GM12872 (cell line): ENCODE measurements around the gene BRDT.

Experiments
- CTCF ChIP-seq: IDR thresholded peaks from 3 replicates; pipeline ENCODE4 v1.5.1; 2011; ENCODE audit warnings: low read depth, mild to moderate bottlenecking, low read length, moderate library complexity; ENCODE audit not compliant: insufficient read depth

The BRDT gene

GRCh38 chr1:92040971-92041370 lies 91.8 kb downstream of the BRDT start:
- TF ChIP-seq CTCF: no peak

- no peak for TF ChIP-seq CTCF
Measured at GRCh38 chr1:92043621-92044020, 94.4 kb downstream of the BRDT start.

GRCh38 chr1:92045766-92046495 lies 96.7 kb downstream of the BRDT start:
- TF ChIP-seq CTCF: no peak

GRCh38 chr1:92051948-92052347 lies 102.7 kb downstream of the BRDT start:
- TF ChIP-seq CTCF: no peak
